Dermis microvascular lymphatic vessel endothelial cell (primary cell): Measurements from ENCODE around the gene WASHC2A. TPM values are rescaled to one million over a fixed set of nuclear protein-coding genes. Genes with fewer than 3 reads are reported as not detected.
"Not testable (repeated sequence)": the region's sequence is repeated elsewhere in the genome, so short reads cannot be mapped to it uniquely, and the experiment has no call there.

Source experiments
- DNase-seq, 2 donors: peaks; one replicate each; pipeline versions ENCODE4 v3.0.0 to v3.0.0-alpha.2; 2010; ENCODE audit warnings: low read depth in 2 of 2
- total RNA-seq: library from RNA; depleted of rRNA; stranded (reverse); fragments of >200 nt; gene quantifications from 2 replicates; pipeline ENCODE4 v1.2.1, GENCODE V29; 2014

WASHC2A gene
- total RNA-seq, 1 donor from 2014 or later, result 27.3 TPM

DNA sequence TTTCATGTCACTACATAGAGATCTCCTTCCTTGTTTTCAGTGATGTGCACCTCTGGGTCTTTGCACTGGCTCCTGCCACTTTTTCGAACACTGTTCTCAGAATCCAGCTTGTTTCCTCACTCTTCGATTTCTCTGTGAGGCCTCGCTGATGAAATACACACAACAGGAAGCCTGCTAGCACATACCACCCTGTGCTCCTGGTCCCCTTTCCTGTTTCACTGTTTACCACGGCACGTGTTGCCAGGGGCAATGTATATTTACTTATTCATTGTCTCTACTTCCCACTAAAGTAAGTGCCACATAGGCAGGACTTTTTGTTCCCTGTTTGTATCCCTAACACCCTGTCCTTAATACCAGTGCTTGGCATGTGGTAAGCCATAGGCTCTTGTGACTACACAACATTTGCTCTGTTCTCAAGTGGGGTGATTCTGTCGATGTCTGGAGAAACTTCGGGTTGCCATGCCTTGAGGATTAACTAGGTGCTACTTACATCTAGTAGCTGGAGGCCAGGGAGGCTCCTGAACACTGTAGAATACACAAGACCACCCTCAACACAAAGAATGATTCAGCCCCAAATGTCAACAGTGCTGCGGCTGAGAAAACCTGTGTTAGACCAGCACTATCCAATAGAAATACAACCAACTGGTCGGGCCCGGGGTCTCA is 75.9 kb downstream of the WASHC2A start:
- DNase-seq, result peak; percentile 53 to 75

- not testable (repeated sequence) for DNase-seq
Measured at GRCh38 chr10:50145575-50145974, 77.8 kb downstream of the WASHC2A start.

DNA sequence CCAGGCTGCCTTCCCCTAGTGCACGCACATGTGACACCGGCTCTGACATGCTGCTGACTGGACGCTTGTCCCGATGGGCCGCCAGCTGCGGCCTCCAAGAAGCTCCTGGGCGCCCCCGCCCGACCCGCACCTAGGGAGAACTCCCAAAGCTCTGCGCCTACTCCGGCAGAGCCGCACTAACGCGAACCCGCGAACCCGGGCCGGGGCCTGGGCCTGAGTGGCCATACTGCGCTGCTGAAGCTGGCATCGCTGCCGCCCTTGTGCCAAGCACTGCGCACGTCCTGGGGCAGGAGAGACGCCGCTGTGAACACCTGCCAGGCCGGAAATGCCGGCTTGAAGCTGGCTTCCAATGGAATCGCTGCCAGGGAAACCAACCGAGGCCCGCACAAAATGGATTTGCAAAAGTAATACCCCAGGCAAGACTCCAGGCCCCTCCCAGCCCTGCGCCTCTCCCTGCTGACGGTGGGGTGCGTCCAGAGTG is 85.1 kb downstream of the WASHC2A start:
- peak in 1 of 2 donors; percentile 1 for DNase-seq

DNA sequence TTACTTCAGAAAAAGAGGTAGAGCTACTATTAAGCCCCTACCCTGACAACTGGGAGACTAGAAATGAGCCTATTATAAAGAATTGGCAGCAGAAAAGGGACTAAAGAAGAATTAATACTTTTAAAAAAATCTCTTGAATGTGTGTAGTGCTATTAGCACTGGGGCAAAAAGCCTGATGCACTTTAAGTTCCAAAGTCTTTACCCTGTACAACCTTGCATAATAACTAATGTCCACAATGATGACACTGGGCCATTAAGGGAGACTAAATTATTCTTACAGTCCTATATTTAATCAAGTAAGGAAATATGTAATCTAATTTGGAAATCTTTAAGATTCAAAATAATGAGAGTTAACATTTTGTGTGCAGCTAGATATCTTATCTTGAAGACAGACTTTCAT is 90.1 kb downstream of the WASHC2A start:
- not testable (repeated sequence) for DNase-seq

GRCh38 chr10:50159856-50160255 is 92.1 kb downstream of the WASHC2A start:
- DNase-seq, result not testable (repeated sequence)

DNA sequence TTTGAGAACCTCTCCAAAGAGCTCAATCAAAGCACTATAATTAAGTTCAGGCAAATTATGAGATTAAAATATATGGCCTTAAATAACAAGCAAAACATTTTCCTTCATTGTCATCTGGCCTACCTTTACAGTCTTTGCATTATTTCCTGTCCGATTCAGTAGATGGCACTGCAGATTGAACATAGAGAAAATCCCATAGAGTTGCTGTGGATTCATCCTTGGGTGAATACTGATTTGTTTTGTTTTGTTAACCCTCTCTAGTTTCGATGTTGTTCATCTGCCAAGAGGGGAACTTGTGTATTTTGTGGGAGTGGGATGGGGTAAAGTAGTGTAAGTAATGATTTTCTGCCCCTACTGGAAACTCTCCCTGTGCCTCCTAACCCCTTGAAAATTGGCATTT is 97.3 kb downstream of the WASHC2A start:
- not testable (repeated sequence) for DNase-seq

DNA sequence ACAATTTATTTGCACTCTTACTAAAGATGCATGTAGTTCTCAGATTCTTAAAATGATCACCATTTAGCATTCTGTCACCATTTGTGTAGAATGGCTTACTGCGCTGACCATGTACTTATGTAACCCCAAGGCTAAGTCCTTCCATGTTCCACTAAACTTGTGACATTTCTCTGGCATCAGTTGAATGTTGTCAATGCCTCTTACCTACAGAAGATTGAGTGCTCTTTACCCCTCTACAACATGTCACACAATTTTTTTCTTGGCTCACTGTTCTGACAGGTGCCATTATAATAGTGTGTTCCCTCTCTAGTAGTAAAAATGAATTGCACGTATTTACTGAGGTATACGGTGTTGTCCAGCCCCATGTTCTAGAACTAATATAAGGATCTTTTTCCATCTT is 100.1 kb downstream of the WASHC2A start:
- DNase-seq, result not testable (repeated sequence)

DNA sequence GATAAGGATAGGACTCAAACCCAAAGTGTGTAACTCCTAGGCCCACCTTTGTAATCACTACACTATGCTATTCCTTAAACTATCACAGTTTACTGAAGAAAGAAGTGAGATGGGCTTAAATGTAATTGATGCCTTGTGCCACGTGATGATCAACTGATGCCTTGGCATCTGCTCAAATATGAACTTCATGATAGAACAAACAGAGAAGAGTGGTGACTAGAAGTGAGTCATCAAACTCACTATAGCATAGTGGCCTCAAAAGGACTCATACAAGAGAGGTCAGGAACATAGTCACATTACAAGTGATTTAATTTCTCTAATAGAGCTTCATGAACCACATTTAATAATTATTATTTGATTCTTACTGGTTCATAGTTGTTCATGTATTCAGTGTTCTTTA is 101.8 kb downstream of the WASHC2A start:
- peak in 1 of 2 donors; percentile 30 for DNase-seq

GRCh38 chr10:50174788-50175525 is 107.2 kb downstream of the WASHC2A start:
- DNase-seq, result not testable (repeated sequence)

Other genes starting within 250 kb of the WASHC2A start
- gene PARG, start 125.9 kb upstream of the WASHC2A start, total RNA-seq, result 19.4 and 21.9 TPM in 2 replicates
- 7.1 and 9.4 TPM in 2 replicates for gene TIMM23B, start 125.9 kb upstream of the WASHC2A start, total RNA-seq
- 1.2 and 2.5 TPM in 2 replicates for gene AGAP6, start 79.5 kb upstream of the WASHC2A start, total RNA-seq
- gene ASAH2, start 183.6 kb downstream of the WASHC2A start, total RNA-seq, result 0.38 and 0.64 TPM in 2 replicates